PC-3 (cell line): Measurements from ENCODE around the gene STPG2. TPM values are rescaled to one million over a fixed set of nuclear protein-coding genes. Genes with fewer than 3 reads are reported as not detected.

Experiments used
- ATAC-seq: fragments of 200-7000 bp; cut with Tn5 transposase; 2 replicates; pipeline ENCODE4 v1.9.1; 2020; ENCODE audit warnings: mild to moderate bottlenecking, moderate library complexity
- BruUV-seq: library from RNA; stranded (reverse); fragments of 400-500 nt; replicated peaks from 2 replicates; lab custom pipeline; 2021; lab: Mats Ljungman, UMichigan
- CTCF ChIA-PET: fragments of 300-600 bp; sonication (Branson Sonifier 250); formaldehyde crosslinking; loops from one replicate; lab custom pipeline; 2022; ENCODE audit warnings: antibody characterized with exemption; lab: Charles Lee
- POLR2A ChIA-PET: fragments of 300-600 bp; sonication (Branson Sonifier 250); formaldehyde crosslinking; loops from one replicate; lab custom pipeline; 2022; ENCODE audit warnings: antibody characterized with exemption; ENCODE audit not compliant: unreplicated experiment; lab: Charles Lee
- DNase-seq: peaks from one replicate; pipeline ENCODE4 v3.0.0-alpha.2; 2015
- H2AFZ ChIP-seq: fragments of 300-600 bp; sonication (generic); 2 replicates; pipeline ENCODE4 v1.6.0; 2016; ENCODE audit warnings: antibody characterized with exemption, low read length
- H3F3A ChIP-seq: fragments of 300-600 bp; sonication (generic); one replicate; pipeline ENCODE4 v1.6.0; 2017; ENCODE audit warnings: antibody characterized with exemption, low read length, control low read depth, mild to moderate bottlenecking; ENCODE audit not compliant: unreplicated experiment
- H3K27ac ChIP-seq: fragments of 300-600 bp; sonication (generic); 2 replicates; pipeline ENCODE4 v1.5.1; 2016; ENCODE audit warnings: mild to moderate bottlenecking, low read length
- H3K27me3 ChIP-seq: fragments of 300-600 bp; sonication (generic); 2 replicates; pipeline ENCODE4 v1.6.1; 2016; ENCODE audit warnings: low read length, mixed read lengths
- H3K36me3 ChIP-seq: fragments of 300-600 bp; sonication (generic); 2 replicates; pipeline ENCODE4 v1.6.1; 2016; ENCODE audit warnings: low read depth, mixed run types, low read length, mixed read lengths
- H3K4me1 ChIP-seq: fragments of 300-600 bp; sonication (generic); 2 replicates; pipeline ENCODE4 v1.5.1; 2016; ENCODE audit warnings: low read length; ENCODE audit not compliant: insufficient read depth
- H3K4me2 ChIP-seq: fragments of 300-600 bp; sonication (generic); 2 replicates; pipeline ENCODE4 v1.6.0; 2016; ENCODE audit warnings: low read length
- H3K4me3 ChIP-seq: fragments of 300-600 bp; sonication (generic); 2 replicates; pipeline ENCODE4 v1.5.1; 2016; ENCODE audit warnings: mild to moderate bottlenecking, low read length, mixed read lengths
- H3K79me2 ChIP-seq: fragments of 300-600 bp; sonication (generic); 2 replicates; pipeline ENCODE4 v1.6.1; 2017; ENCODE audit warnings: low read length, mixed read lengths
- H3K9ac ChIP-seq: fragments of 300-600 bp; sonication (generic); 2 replicates; pipeline ENCODE4 v1.6.0; 2016; ENCODE audit warnings: mild to moderate bottlenecking, low read length
- H3K9me2 ChIP-seq: fragments of 300-600 bp; sonication (generic); replicated peaks from 2 replicates; pipeline ENCODE4 v1.6.1; 2016; ENCODE audit warnings: mixed run types, low read length, mixed read lengths
- H3K9me3 ChIP-seq: fragments of 300-600 bp; sonication (generic); 2 replicates; pipeline ENCODE4 v1.6.1; 2016; ENCODE audit warnings: low read length, mixed read lengths
- H4K20me1 ChIP-seq: fragments of 300-600 bp; sonication (generic); 2 replicates; pipeline ENCODE4 v1.6.1; 2016; ENCODE audit warnings: low read length, mixed read lengths
- CTCF ChIP-seq: fragments of 300-600 bp; sonication (generic); conservative IDR thresholded peaks from 2 replicates; pipeline ENCODE4 v1.5.1; 2017; ENCODE audit warnings: antibody characterized with exemption, low read depth, mild to moderate bottlenecking, low read length
- EZH2phosphoT487 ChIP-seq: fragments of 300-600 bp; sonication (generic); IDR thresholded peaks from 2 replicates; pipeline ENCODE4 v1.6.1; 2018; ENCODE audit warnings: mild to moderate bottlenecking, antibody characterized with exemption, low read length, borderline replicate concordance
- intact Hi-C: fragments of 100-400 bp; cut with micrococcal nuclease; formaldehyde crosslinking; loops from 2 replicates; pipeline ENCODE4 v1.9.0; 2023
- total RNA-seq: library from RNA; depleted of rRNA; stranded (reverse); fragments of >200 nt; gene quantifications from 2 replicates; pipeline ENCODE4 v1.2.3, GENCODE V29; 2014; rRNA removed

Gene STPG2
- total RNA-seq, 1 experiment from 2014 or later = not detected

GRCh38 chr4:97513917-97514316, 629.4 kb downstream of the STPG2 start:
- H3K27ac ChIP-seq = no peak overlapping the region
- H3K9me3 ChIP-seq = no peaks in the 10 kb centered on the region
- peaks cover 4% of the 10 kb centered on the region; the same call in 1 of the 2 replicates for H3K4me1 ChIP-seq
- H3K9ac ChIP-seq = no peak overlapping the region
- H3K4me2 ChIP-seq = no peak overlapping the region
- no peaks in the 10 kb centered on the region for H3K36me3 ChIP-seq
- H3K27me3 ChIP-seq = no peaks in the 10 kb centered on the region
- no peak overlapping the region for H3K4me3 ChIP-seq
- TF ChIP-seq EZH2phosphoT487 (no peak), CTCF (no peak)
- H2AFZ ChIP-seq = no peak overlapping the region
- POLR2A ChIA-PET = no interaction called here
- intact Hi-C loops = no loop called here
- BruUV-seq = no TSS peak
- no peaks in the 10 kb centered on the region for H3F3A ChIP-seq
- no peak for DNase-seq
- no peaks in the 10 kb centered on the region for H3K9me2 ChIP-seq
- H3K79me2 ChIP-seq = no peaks in the 10 kb centered on the region
- H4K20me1 ChIP-seq = no peaks in the 10 kb centered on the region
- ATAC-seq = no peak
- CTCF ChIA-PET = no interaction called here

Other genes with a start within 250 kb of the STPG2 start
- gene RAP1GDS1, start 117.9 kb upstream of the STPG2 start, total RNA-seq = 19.0 and 31.1 TPM in 2 replicates